Stimulated activated naive B cell treated with anti-CD40 and anti-IgM and Interleukin-4, amounts not matched to agents 10 μg/mL and 1 μg/mL and 100 μg/mL, for 72 hours (primary cell): Measurements from ENCODE around the gene THBS3.
"Not testable (repeated sequence)": the region's sequence is repeated elsewhere in the genome, so short reads cannot be mapped to it uniquely, and the experiment has no call there.

Experiments used
- ATAC-seq, 2 donors: fragments of 150-1000 bp; cut with Tn5 transposase; replicated peaks; 2 replicates each; pipeline ENCODE4 v1.10.0; 2021; ENCODE audit warnings: moderate library complexity in 1 of 2
- DNase-seq: peaks from one replicate; pipeline ENCODE4 v3.0.0; 2021
- H3K27ac Mint-ChIP-seq: one replicate; pipeline ENCODE4 v1.8.0; 2022; ENCODE audit warnings: mild to moderate bottlenecking, mixed read lengths
- H3K27me3 Mint-ChIP-seq, 2 donors: one replicate each; pipeline ENCODE4 v1.8.0; 2022; ENCODE audit warnings: mixed read lengths in 2 of 2
- H3K36me3 Mint-ChIP-seq, 2 donors: one replicate each; pipeline ENCODE4 v1.8.0; 2022; ENCODE audit warnings: mixed read lengths in 2 of 2, mild to moderate bottlenecking in 1 of 2
- H3K4me1 Mint-ChIP-seq, 2 donors: one replicate each; pipeline ENCODE4 v1.8.0; 2022; ENCODE audit warnings: mixed read lengths in 2 of 2, mild to moderate bottlenecking in 1 of 2
- H3K4me3 Mint-ChIP-seq, 2 donors: one replicate each; pipeline ENCODE4 v1.8.0; 2022; ENCODE audit warnings: mild to moderate bottlenecking in 2 of 2, mixed read lengths in 2 of 2, moderate library complexity in 1 of 2
- H3K9me3 Mint-ChIP-seq, 2 donors: one replicate each; pipeline ENCODE4 v1.8.0; 2022; ENCODE audit warnings: mixed read lengths in 2 of 2, mild to moderate bottlenecking in 1 of 2

THBS3 gene

GRCh38 chr1:155172732-155173477 lies 34.8 kb downstream of the THBS3 start, which contains the start of gene KRTCAP2:
Gene KRTCAP2 (minus strand): TSS chr1:155173304. CDS start chr1:155173224, 80 bp downstream.
- Mint-ChIP-seq H3K4me1 (peaks cover 37 to 58% of the 10 kb centered on the region in 2 donors), H3K9me3 (no peaks in the 10 kb centered on the region), H3K27ac (peak within 1 kb of the TSS; percentile 98), H3K36me3 (peaks cover 20 to 25% of the 10 kb centered on the region in 2 donors), H3K27me3 (peaks cover 0 to 5% of the 10 kb centered on the region in 2 donors), H3K4me3 (peak within 1 kb of the TSS; percentile 93 to 99)
- ATAC-seq (peak; percentile 87 to 88), DNase-seq (peak; percentile 94)

DNA sequence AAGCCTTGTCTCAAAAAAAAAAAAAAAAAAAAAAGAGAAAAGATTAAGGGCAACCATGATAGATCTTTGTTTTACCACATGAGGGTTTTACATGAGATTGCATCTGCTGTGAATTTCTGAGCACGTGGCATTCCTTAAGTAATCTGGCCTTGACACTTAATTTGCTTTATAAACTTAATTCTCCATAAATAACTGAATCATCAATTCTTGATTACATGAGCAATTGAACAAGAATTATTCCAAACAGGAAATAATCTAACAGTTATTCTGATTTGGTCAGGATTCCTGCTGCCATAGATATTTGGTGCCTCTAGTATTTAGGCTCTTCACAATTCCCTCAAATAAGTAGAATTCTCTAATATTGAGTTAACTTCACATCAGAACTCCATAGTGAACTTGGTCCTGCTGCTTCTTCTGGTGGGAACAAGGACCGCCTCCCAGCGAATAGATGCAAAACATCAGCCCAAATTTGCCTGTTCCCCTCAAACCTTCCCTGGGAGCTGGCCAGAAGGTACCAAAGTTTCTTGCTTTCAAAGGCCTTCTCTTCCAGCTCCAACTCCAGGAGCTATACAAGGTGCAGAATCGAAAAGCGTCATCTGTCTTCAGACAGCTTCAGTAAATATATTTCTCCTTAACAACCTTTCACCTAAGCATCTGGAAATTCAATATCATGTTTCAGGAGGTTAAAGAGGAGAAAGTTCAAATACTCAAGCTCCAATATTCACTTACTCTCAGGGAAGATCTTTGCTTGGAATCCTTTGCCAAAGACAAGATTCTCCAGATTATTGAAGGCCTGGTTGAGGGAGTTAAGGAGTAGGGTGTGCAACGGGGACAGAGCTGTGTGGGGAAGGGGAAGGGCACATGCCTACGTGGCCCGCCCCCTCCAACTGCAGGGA lies 35.6 kb downstream of the THBS3 start:
- Mint-ChIP-seq H3K27ac (peak overlapping the region; percentile 98), H3K9me3 (no peaks in the 10 kb centered on the region), H3K36me3 (peaks cover 16 to 21% of the 10 kb centered on the region in 2 donors), H3K4me3 (peak overlapping the region; percentile 93 to 99), H3K27me3 (peaks cover 0 to 5% of the 10 kb centered on the region in 2 donors), H3K4me1 (peaks cover 42 to 64% of the 10 kb centered on the region in 2 donors)
- DNase-seq (no peak), ATAC-seq (peak; percentile 32 to 39)

- peaks cover 0 to 5% of the 10 kb centered on the region in 2 donors for H3K27me3 Mint-ChIP-seq
- H3K27ac Mint-ChIP-seq = no peak overlapping the region
- H3K4me1 Mint-ChIP-seq = peaks cover 38 to 61% of the 10 kb centered on the region in 2 donors
- H3K9me3 Mint-ChIP-seq = no peaks in the 10 kb centered on the region
- DNase-seq = no peak
- ATAC-seq = no peak
- H3K36me3 Mint-ChIP-seq = peaks cover 16 to 21% of the 10 kb centered on the region in 2 donors
- H3K4me3 Mint-ChIP-seq = no peak overlapping the region
Measured at GRCh38 chr1:155170806-155171205, 36.9 kb downstream of the THBS3 start.

GRCh38 chr1:155170101-155170785 lies 37.5 kb downstream of the THBS3 start:
- no peak overlapping the region for H3K4me3 Mint-ChIP-seq
- peaks cover 16 to 21% of the 10 kb centered on the region in 2 donors for H3K36me3 Mint-ChIP-seq
- H3K27me3 Mint-ChIP-seq = peaks cover 0 to 5% of the 10 kb centered on the region in 2 donors
- ATAC-seq (no peak), DNase-seq (no peak)
- H3K4me1 Mint-ChIP-seq = peaks cover 38 to 61% of the 10 kb centered on the region in 2 donors
- H3K9me3 Mint-ChIP-seq = no peaks in the 10 kb centered on the region
- no peak overlapping the region for H3K27ac Mint-ChIP-seq

DNA sequence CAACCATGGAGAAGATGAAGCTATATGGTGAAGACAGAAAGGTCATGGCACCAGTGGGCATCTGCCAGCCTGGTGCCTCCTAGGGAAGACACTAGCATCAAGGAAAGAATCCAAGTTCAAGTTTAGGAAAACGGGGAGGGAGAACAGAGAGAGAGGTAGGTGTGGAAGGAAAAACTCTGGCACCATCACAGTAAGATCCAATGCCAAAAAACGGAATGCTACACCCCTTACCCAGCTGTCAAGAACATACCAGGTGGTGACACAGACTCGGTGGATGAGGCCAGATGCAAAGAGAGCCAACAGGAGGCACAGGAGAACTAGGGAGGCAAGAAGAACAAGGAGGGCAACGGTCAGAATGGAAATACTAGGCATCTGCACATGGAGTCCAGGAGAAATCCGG lies 38.2 kb downstream of the THBS3 start:
- DNase-seq (no peak), ATAC-seq (no peak)
- peaks cover 34 to 56% of the 10 kb centered on the region in 2 donors for H3K4me1 Mint-ChIP-seq
- peaks cover 16 to 21% of the 10 kb centered on the region in 2 donors for H3K36me3 Mint-ChIP-seq
- no peaks in the 10 kb centered on the region for H3K9me3 Mint-ChIP-seq
- no peak overlapping the region for H3K4me3 Mint-ChIP-seq
- H3K27ac Mint-ChIP-seq = peak overlapping the region; percentile 27
- H3K27me3 Mint-ChIP-seq = peaks cover 0 to 5% of the 10 kb centered on the region in 2 donors

- H3K27ac Mint-ChIP-seq = no peak overlapping the region
- H3K4me1 Mint-ChIP-seq = peaks cover 29 to 47% of the 10 kb centered on the region in 2 donors
- H3K36me3 Mint-ChIP-seq = peaks cover 16 to 21% of the 10 kb centered on the region in 2 donors
- ATAC-seq = no peak
- DNase-seq = no peak
- no peaks in the 10 kb centered on the region for H3K9me3 Mint-ChIP-seq
- H3K27me3 Mint-ChIP-seq = no peaks in the 10 kb centered on the region
- no peak overlapping the region for H3K4me3 Mint-ChIP-seq
Measured at GRCh38 chr1:155168456-155169210, 39.1 kb downstream of the THBS3 start.

GRCh38 chr1:155168105-155168445 lies 39.6 kb downstream of the THBS3 start:
- H3K27ac Mint-ChIP-seq, H3K27me3 Mint-ChIP-seq, H3K9me3 Mint-ChIP-seq, ATAC-seq, DNase-seq: not testable (repeated sequence)
- Mint-ChIP-seq H3K36me3 (peaks cover 15 to 21% of the 10 kb centered on the region in 2 donors), H3K4me3 (peak overlapping the region in 1 of 2 donors; percentile 86), H3K4me1 (peaks cover 24 to 41% of the 10 kb centered on the region in 2 donors)

DNA sequence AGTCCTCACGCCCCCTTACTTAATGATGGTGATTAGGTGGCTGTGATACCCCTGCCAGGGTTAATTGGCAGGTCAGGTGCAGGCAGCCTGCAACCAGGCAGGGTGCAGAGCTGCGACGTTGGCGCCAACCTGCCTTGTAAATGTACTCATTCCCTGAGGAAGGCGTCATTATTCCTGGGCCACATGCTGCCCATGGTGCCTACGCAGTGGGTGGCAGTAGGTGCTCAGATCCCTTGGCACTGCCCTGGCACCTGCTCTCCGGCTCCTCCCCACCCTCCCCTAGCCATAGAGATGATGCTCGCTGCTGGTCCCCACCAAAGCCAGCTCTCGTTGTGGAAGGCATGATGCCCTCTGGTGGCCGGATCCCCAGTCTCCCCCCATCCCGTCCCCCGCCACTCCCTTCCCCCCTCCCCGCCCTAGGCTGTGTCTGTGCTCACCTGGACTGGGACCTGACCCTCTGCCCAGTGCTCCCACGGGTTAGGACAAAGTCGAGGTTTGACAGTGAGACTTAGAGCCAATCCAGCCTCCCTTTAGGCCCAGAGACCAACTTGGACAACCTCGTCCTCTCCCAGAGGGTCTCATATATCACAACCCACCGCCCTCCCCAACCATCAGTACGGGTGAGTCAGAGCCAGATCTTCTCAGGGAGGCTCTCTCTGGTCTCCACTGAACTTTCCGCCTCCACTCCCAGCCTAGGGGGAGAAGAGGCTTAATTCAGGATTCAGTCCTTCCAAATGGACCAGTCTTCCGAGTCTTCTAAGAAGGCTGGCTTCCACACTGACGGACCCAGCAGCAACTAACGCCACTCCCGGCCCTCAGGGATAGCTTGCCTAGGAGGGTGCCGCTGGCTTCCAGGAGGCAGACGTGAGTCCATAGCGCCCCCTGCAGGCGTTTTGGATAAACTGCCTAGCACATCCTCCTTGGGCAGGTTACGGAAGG lies 40.3 kb downstream of the THBS3 start:
- Mint-ChIP-seq H3K27ac (peak overlapping the region; percentile 93), H3K36me3 (peaks cover 13 to 21% of the 10 kb centered on the region in 2 donors), H3K27me3 (no peaks in the 10 kb centered on the region), H3K4me1 (peaks cover 22 to 36% of the 10 kb centered on the region in 2 donors), H3K9me3 (no peaks in the 10 kb centered on the region), H3K4me3 (peak overlapping the region; percentile 80 to 86)
- ATAC-seq (peak; percentile 87 to 89), DNase-seq (peak; percentile 79)

DNA sequence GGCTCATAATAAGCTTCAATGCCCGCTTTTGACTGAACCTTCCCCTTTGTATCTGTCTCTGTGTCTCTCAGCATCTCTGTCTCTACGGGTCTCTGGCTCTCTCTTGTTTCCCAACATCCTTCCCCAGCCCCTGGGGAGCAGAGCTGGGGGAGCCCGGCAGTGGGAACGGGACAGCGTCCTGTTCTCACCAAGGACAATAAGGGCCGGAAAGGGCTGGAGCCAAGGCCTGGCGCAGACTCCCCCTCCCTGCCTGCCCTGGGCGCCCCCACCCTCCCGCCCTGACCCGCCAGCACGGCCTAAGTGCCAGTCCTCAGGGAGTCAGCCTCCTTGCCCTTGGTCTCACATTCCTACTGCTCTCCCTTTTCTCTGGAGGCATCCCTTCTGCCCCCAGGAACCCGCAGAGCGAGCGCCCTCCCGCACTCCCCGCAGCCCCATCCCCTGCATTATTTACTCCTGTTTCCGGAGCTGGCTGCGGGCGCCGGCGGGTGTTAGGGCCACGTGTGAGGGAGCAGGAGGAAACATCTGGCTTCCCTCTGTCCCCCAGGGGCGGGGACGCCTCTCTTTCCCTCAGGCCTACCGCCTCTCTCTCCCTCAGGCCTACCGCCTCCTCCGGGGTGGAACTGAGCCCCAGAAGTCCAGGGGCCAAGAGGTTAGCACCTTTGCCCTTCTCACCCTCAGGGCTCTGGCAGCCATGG lies 41.1 kb downstream of the THBS3 start:
- peak overlapping the region; percentile 80 to 86 for H3K4me3 Mint-ChIP-seq
- ATAC-seq (peak; percentile 31 to 34), DNase-seq (no peak)
- H3K4me1 Mint-ChIP-seq = peaks cover 18 to 28% of the 10 kb centered on the region in 2 donors
- H3K9me3 Mint-ChIP-seq = no peaks in the 10 kb centered on the region
- H3K27me3 Mint-ChIP-seq = no peaks in the 10 kb centered on the region
- H3K27ac Mint-ChIP-seq = peak overlapping the region; percentile 79
- peaks cover 13 to 17% of the 10 kb centered on the region in 2 donors for H3K36me3 Mint-ChIP-seq

- Mint-ChIP-seq H3K4me1 (peaks cover 18 to 22% of the 10 kb centered on the region in 2 donors), H3K4me3 (peak overlapping the region in 1 of 2 donors; percentile 80), H3K36me3 (peaks cover 13 to 17% of the 10 kb centered on the region in 2 donors), H3K9me3 (no peaks in the 10 kb centered on the region), H3K27ac (no peak overlapping the region), H3K27me3 (no peaks in the 10 kb centered on the region)
- DNase-seq (no peak), ATAC-seq (no peak)
Measured at GRCh38 chr1:155166051-155166470, 41.6 kb downstream of the THBS3 start.

DNA sequence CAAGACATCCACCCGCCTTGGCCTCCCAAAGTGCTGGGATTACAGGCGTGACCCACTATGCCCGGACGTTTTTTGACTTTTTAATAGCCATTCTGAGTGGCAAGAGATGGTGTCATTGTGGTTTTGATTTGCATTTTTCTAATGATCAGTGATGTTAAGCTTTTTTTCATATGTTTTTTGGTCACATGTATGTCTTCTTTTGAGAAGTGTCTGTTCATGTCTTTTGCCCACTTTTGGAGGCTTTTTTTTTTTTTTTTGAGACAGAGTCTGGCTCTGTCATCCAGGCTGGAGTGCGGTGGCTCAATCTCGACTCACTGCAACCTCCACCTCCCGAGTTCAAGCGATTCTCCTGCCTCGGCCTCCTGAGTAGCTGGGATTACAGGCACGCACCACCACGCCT lies 43.1 kb downstream of the THBS3 start:
- not testable (repeated sequence) for ATAC-seq, H3K9me3 Mint-ChIP-seq, H3K27ac Mint-ChIP-seq, DNase-seq, H3K4me3 Mint-ChIP-seq, H3K27me3 Mint-ChIP-seq
- Mint-ChIP-seq H3K36me3 (peaks cover 7 to 10% of the 10 kb centered on the region in 2 donors), H3K4me1 (peaks cover 17 to 21% of the 10 kb centered on the region in 2 donors)

DNA sequence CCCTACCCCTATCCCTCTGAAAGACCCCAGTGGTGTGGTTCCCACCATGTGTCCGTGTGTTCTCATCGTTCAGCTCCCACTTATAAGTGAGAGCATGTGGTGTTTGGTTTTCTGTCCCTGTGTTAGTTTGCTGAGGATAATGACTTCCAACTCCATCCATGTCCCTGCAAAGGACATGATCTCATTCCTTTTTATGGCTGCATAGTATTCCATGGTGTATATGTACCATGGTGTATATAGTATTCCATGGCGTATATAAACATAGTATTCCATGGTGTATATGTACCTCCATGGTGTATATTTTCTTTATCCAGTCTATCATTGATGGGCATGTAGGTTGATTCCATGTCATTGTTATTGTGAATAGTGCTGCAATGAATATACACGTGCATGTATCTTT lies 43.9 kb downstream of the THBS3 start:
- peaks cover 14 to 21% of the 10 kb centered on the region in 2 donors for H3K4me1 Mint-ChIP-seq
- H3K9me3 Mint-ChIP-seq, H3K36me3 Mint-ChIP-seq, H3K4me3 Mint-ChIP-seq, H3K27me3 Mint-ChIP-seq, ATAC-seq, DNase-seq, H3K27ac Mint-ChIP-seq: not testable (repeated sequence)
